Duodenal mucosa (tissue), 2 donors: Measurements from ENCODE around the gene ZNF331.

Experiments
- H3K27ac ChIP-seq: one replicate; pipeline ENCODE4 v1.7.0; 2013; ENCODE audit warnings: low read depth, low read length
- H3K27me3 ChIP-seq, 2 donors: one replicate each; pipeline ENCODE4 v1.7.0; 2013; ENCODE audit warnings: low read length in 2 of 2, control low read depth in 1 of 2; ENCODE audit not compliant: insufficient read depth in 2 of 2, control insufficient read depth in 1 of 2
- H3K36me3 ChIP-seq, 2 donors: one replicate each; pipeline ENCODE4 v1.7.0; 2013; ENCODE audit warnings: low read length in 2 of 2, control low read depth in 1 of 2; ENCODE audit not compliant: insufficient read depth in 2 of 2, control insufficient read depth in 1 of 2
- H3K4me1 ChIP-seq, 2 donors: one replicate each; pipeline ENCODE4 v1.7.0; 2013; ENCODE audit warnings: low read length in 2 of 2, control low read depth in 1 of 2; ENCODE audit not compliant: insufficient read depth in 2 of 2, control insufficient read depth in 1 of 2
- H3K4me3 ChIP-seq, 2 donors: one replicate each; pipeline ENCODE4 v1.7.0; 2013; ENCODE audit warnings: low read length in 2 of 2, low read depth in 1 of 2
- H3K9ac ChIP-seq, 2 donors: one replicate each; pipeline ENCODE4 v1.7.0; 2013; ENCODE audit warnings: low read length in 2 of 2, low read depth in 1 of 2
- H3K9me3 ChIP-seq, 2 donors: one replicate each; pipeline ENCODE4 v1.7.0; 2013; ENCODE audit warnings: low read length in 2 of 2, control low read depth in 1 of 2; ENCODE audit not compliant: control insufficient read depth in 1 of 2

Gene ZNF331

GRCh38 chr19:53594811-53595509, 57.0 kb downstream of the ZNF331 start:
- peaks cover 0 to 13% of the 10 kb centered on the region in 2 donors for H3K9me3 ChIP-seq
- H3K27ac ChIP-seq = no peak overlapping the region
- H3K27me3 ChIP-seq = no peaks in the 10 kb centered on the region
- H3K4me3 ChIP-seq = no peak overlapping the region
- H3K9ac ChIP-seq = no peak overlapping the region
- H3K36me3 ChIP-seq = no peaks in the 10 kb centered on the region
- H3K4me1 ChIP-seq = no peaks in the 10 kb centered on the region

- H3K4me3 ChIP-seq = no peak overlapping the region
- no peak overlapping the region for H3K27ac ChIP-seq
- no peaks in the 10 kb centered on the region for H3K36me3 ChIP-seq
- H3K27me3 ChIP-seq = no peaks in the 10 kb centered on the region
- peaks cover 0 to 13% of the 10 kb centered on the region in 2 donors for H3K9me3 ChIP-seq
- H3K4me1 ChIP-seq = no peaks in the 10 kb centered on the region
- no peak overlapping the region for H3K9ac ChIP-seq
Measured at GRCh38 chr19:53595510-53595867, 57.5 kb downstream of the ZNF331 start.

- Histone ChIP-seq H3K27me3 (no peaks in the 10 kb centered on the region), H3K4me1 (no peaks in the 10 kb centered on the region), H3K9me3 (peaks cover 0 to 13% of the 10 kb centered on the region in 2 donors), H3K27ac (no peak overlapping the region), H3K9ac (no peak overlapping the region), H3K36me3 (no peaks in the 10 kb centered on the region), H3K4me3 (no peak overlapping the region)
Measured at GRCh38 chr19:53596056-53596455, 58.1 kb downstream of the ZNF331 start.

GRCh38 chr19:53597023-53597422, 59.1 kb downstream of the ZNF331 start:
- no peaks in the 10 kb centered on the region for H3K27me3 ChIP-seq
- H3K36me3 ChIP-seq = no peaks in the 10 kb centered on the region
- no peaks in the 10 kb centered on the region for H3K4me1 ChIP-seq
- no peak overlapping the region for H3K27ac ChIP-seq
- H3K4me3 ChIP-seq = no peak overlapping the region
- H3K9me3 ChIP-seq = peaks cover 0 to 13% of the 10 kb centered on the region in 2 donors
- no peak overlapping the region for H3K9ac ChIP-seq

- H3K4me1 ChIP-seq = no peaks in the 10 kb centered on the region
- H3K36me3 ChIP-seq = no peaks in the 10 kb centered on the region
- no peak overlapping the region for H3K9ac ChIP-seq
- H3K27ac ChIP-seq = no peak overlapping the region
- peaks cover 3 to 13% of the 10 kb centered on the region in 2 donors for H3K9me3 ChIP-seq
- H3K4me3 ChIP-seq = no peak overlapping the region
- no peaks in the 10 kb centered on the region for H3K27me3 ChIP-seq
Measured at GRCh38 chr19:53598361-53598760, 60.4 kb downstream of the ZNF331 start.

- Histone ChIP-seq H3K27ac (no peak overlapping the region), H3K4me1 (no peaks in the 10 kb centered on the region), H3K4me3 (no peak overlapping the region), H3K36me3 (no peaks in the 10 kb centered on the region), H3K27me3 (no peaks in the 10 kb centered on the region), H3K9me3 (peaks cover 3 to 10% of the 10 kb centered on the region in 2 donors), H3K9ac (no peak overlapping the region)
Measured at GRCh38 chr19:53600217-53600616, 62.3 kb downstream of the ZNF331 start.

GRCh38 chr19:53606031-53606430, 68.1 kb downstream of the ZNF331 start:
- no peaks in the 10 kb centered on the region for H3K27me3 ChIP-seq
- no peaks in the 10 kb centered on the region for H3K36me3 ChIP-seq

GRCh38 chr19:53608381-53608780, 70.4 kb downstream of the ZNF331 start:
- Histone ChIP-seq H3K9me3 (peaks cover 0 to 6% of the 10 kb centered on the region in 2 donors), H3K27me3 (no peaks in the 10 kb centered on the region), H3K36me3 (no peaks in the 10 kb centered on the region), H3K9ac (no peak overlapping the region), H3K27ac (no peak overlapping the region), H3K4me1 (no peaks in the 10 kb centered on the region), H3K4me3 (no peak overlapping the region)

More at GRCh38 chr19:53606031-53606430, 68.1 kb downstream of the ZNF331 start:
- Histone ChIP-seq H3K4me1 (no peaks in the 10 kb centered on the region), H3K4me3 (no peak overlapping the region), H3K27ac (no peak overlapping the region), H3K9ac (no peak overlapping the region), H3K9me3 (peaks cover 3 to 6% of the 10 kb centered on the region in 2 donors)

- Histone ChIP-seq H3K27ac (no peak overlapping the region), H3K9ac (no peak overlapping the region), H3K4me1 (no peaks in the 10 kb centered on the region), H3K36me3 (no peaks in the 10 kb centered on the region), H3K9me3 (no peaks in the 10 kb centered on the region), H3K27me3 (no peaks in the 10 kb centered on the region), H3K4me3 (no peak overlapping the region)
Measured at GRCh38 chr19:53612762-53613526, 75.0 kb downstream of the ZNF331 start.

- no peaks in the 10 kb centered on the region for H3K27me3 ChIP-seq
- no peaks in the 10 kb centered on the region for H3K36me3 ChIP-seq
- peaks cover 7 to 12% of the 10 kb centered on the region in 2 donors for H3K9me3 ChIP-seq
- no peak overlapping the region for H3K9ac ChIP-seq
- no peaks in the 10 kb centered on the region for H3K4me1 ChIP-seq
- no peak overlapping the region for H3K27ac ChIP-seq
- no peak overlapping the region for H3K4me3 ChIP-seq
Measured at GRCh38 chr19:53621885-53622740, 84.2 kb downstream of the ZNF331 start.
